KOPT-K1 (cell line): ENCODE measurements around the gene ITFG1.
"Not testable (repeated sequence)": the region's sequence is repeated elsewhere in the genome, so short reads cannot be mapped to it uniquely, and the experiment has no call there.

Experiments used
- H3K27ac ChIP-seq: fragments of 200-600 bp; sonication (generic); 2 replicates; pipeline ENCODE4 v1.5.1; 2016; ENCODE audit warnings: antibody characterized with exemption, mild to moderate bottlenecking, low read depth, low read length; ENCODE audit not compliant: poor library complexity, severe bottlenecking
- H3K36me3 ChIP-seq: fragments of 200-600 bp; sonication (generic); 2 replicates; pipeline ENCODE4 v1.5.1; 2017; ENCODE audit warnings: antibody characterized with exemption, mild to moderate bottlenecking, low read length, moderate library complexity; ENCODE audit not compliant: insufficient read depth
- H3K9me3 ChIP-seq: fragments of 200-600 bp; sonication (generic); 2 replicates; pipeline ENCODE4 v1.5.1; 2017; ENCODE audit warnings: antibody characterized with exemption, low read length, mild to moderate bottlenecking; ENCODE audit not compliant: insufficient read depth, poor library complexity, severe bottlenecking

Gene ITFG1

GRCh38 chr16:47483616-47484015, 22.8 kb upstream of the ITFG1 start:
- Histone ChIP-seq H3K27ac (no peak overlapping the region), H3K36me3 (peaks cover 6% of the 10 kb centered on the region; the same call in 1 of the 2 replicates), H3K9me3 (peaks cover 14% of the 10 kb centered on the region)

- H3K36me3 ChIP-seq, result no peaks in the 10 kb centered on the region
- no peaks in the 10 kb centered on the region for H3K9me3 ChIP-seq
- no peak overlapping the region for H3K27ac ChIP-seq
Observed at GRCh38 chr16:47481698-47482374, 21.0 kb upstream of the ITFG1 start.

GRCh38 chr16:47480410-47480809, 19.5 kb upstream of the ITFG1 start:
- Histone ChIP-seq H3K36me3 (no peaks in the 10 kb centered on the region), H3K27ac (no peak overlapping the region), H3K9me3 (no peaks in the 10 kb centered on the region)

GRCh38 chr16:47477679-47478078, 16.8 kb upstream of the ITFG1 start:
- Histone ChIP-seq H3K27ac (no peak overlapping the region), H3K36me3 (no peaks in the 10 kb centered on the region), H3K9me3 (no peaks in the 10 kb centered on the region)

- Histone ChIP-seq H3K9me3 (no peaks in the 10 kb centered on the region), H3K36me3 (no peaks in the 10 kb centered on the region), H3K27ac (no peak overlapping the region)
Observed at GRCh38 chr16:47476654-47477345, 15.9 kb upstream of the ITFG1 start.

- no peaks in the 10 kb centered on the region for H3K9me3 ChIP-seq
- H3K36me3 ChIP-seq, result no peaks in the 10 kb centered on the region
- no peak overlapping the region for H3K27ac ChIP-seq
Observed at GRCh38 chr16:47475786-47476185, 14.9 kb upstream of the ITFG1 start.

- Histone ChIP-seq H3K27ac (no peak overlapping the region), H3K36me3 (no peaks in the 10 kb centered on the region), H3K9me3 (no peaks in the 10 kb centered on the region)
Observed at GRCh38 chr16:47473792-47474191, 12.9 kb upstream of the ITFG1 start.

- not testable (repeated sequence) for H3K9me3 ChIP-seq, H3K27ac ChIP-seq, H3K36me3 ChIP-seq
Observed at GRCh38 chr16:47473004-47473403, 12.1 kb upstream of the ITFG1 start.

- Histone ChIP-seq H3K27ac (no peak overlapping the region), H3K36me3 (0 out of 2 replicates have a peak, but pooled peaks cover 4% of the 10 kb centered on the region), H3K9me3 (no peaks in the 10 kb centered on the region)
Observed at GRCh38 chr16:47470810-47471209, 9.9 kb upstream of the ITFG1 start.

- peaks cover 4% of the 10 kb centered on the region; the same call in 1 of the 2 replicates for H3K36me3 ChIP-seq
- no peak overlapping the region for H3K27ac ChIP-seq
- H3K9me3 ChIP-seq, result no peaks in the 10 kb centered on the region
Observed at GRCh38 chr16:47470211-47470610, 9.3 kb upstream of the ITFG1 start.

GRCh38 chr16:47469227-47469626, 8.4 kb upstream of the ITFG1 start:
- Histone ChIP-seq H3K27ac (no peak overlapping the region), H3K36me3 (peaks cover 4% of the 10 kb centered on the region), H3K9me3 (no peaks in the 10 kb centered on the region)

- not testable (repeated sequence) for H3K9me3 ChIP-seq, H3K36me3 ChIP-seq, H3K27ac ChIP-seq
Observed at GRCh38 chr16:47468070-47468689, 7.3 kb upstream of the ITFG1 start.

- H3K27ac ChIP-seq, result no peak overlapping the region
- no peaks in the 10 kb centered on the region for H3K9me3 ChIP-seq
- peaks cover 4% of the 10 kb centered on the region for H3K36me3 ChIP-seq
Observed at GRCh38 chr16:47467501-47467900, 6.6 kb upstream of the ITFG1 start.

- Histone ChIP-seq H3K36me3 (peaks cover 4% of the 10 kb centered on the region), H3K9me3 (no peaks in the 10 kb centered on the region), H3K27ac (peak overlapping the region; percentile 20)
Observed at GRCh38 chr16:47465919-47466630, 5.2 kb upstream of the ITFG1 start.
